A673 (cell line): ENCODE data around the gene RHOBTB3. TPM values are rescaled to one million over a fixed set of nuclear protein-coding genes. Genes with fewer than 3 reads are reported as not detected.
"Not testable (repeated sequence)": the region's sequence is repeated elsewhere in the genome, so short reads cannot be mapped to it uniquely, and the experiment has no call there.

Source experiments
- BruUV-seq: library from RNA; stranded (reverse); fragments of 400-500 nt; replicated peaks from 2 replicates; lab custom pipeline; 2021; lab: Mats Ljungman, UMichigan
- CTCF ChIA-PET: fragments of 300-600 bp; sonication (Branson Sonifier 250); formaldehyde crosslinking; loops from one replicate; lab custom pipeline; 2022; ENCODE audit warnings: antibody characterized with exemption; lab: Charles Lee
- POLR2A ChIA-PET: fragments of 300-600 bp; sonication (Branson Sonifier 250); formaldehyde crosslinking; loops from one replicate; lab custom pipeline; 2022; ENCODE audit warnings: antibody characterized with exemption; ENCODE audit not compliant: low non-redundant PET; lab: Charles Lee
- DNase-seq: peaks from one replicate; pipeline ENCODE4 v3.0.0-alpha.2; 2015; ENCODE audit warnings: low spot score
- H3K27ac ChIP-seq: fragments of 200-600 bp; sonication (generic); 2 replicates; pipeline ENCODE4 v1.5.1; 2016; ENCODE audit warnings: mixed run types, low read depth, mild to moderate bottlenecking, mixed read lengths, antibody characterized with exemption, low read length; ENCODE audit not compliant: poor library complexity, severe bottlenecking
- H3K27me3 ChIP-seq: fragments of 200-600 bp; sonication (generic); replicated peaks from 2 replicates; pipeline ENCODE4 v1.6.1; 2017; ENCODE audit warnings: mixed run types, low read depth, mild to moderate bottlenecking, mixed read lengths, antibody characterized with exemption, low read length; ENCODE audit not compliant: insufficient read depth, poor library complexity
- H3K36me3 ChIP-seq: fragments of 200-600 bp; sonication (generic); 2 replicates; pipeline ENCODE4 v1.6.1; 2016; ENCODE audit warnings: mixed run types, mild to moderate bottlenecking, mixed read lengths, antibody characterized with exemption, low read length; ENCODE audit not compliant: insufficient read depth, poor library complexity, severe bottlenecking
- H3K4me1 ChIP-seq: fragments of 200-600 bp; sonication (generic); 2 replicates; pipeline ENCODE4 v1.6.1; 2017; ENCODE audit warnings: mixed run types, mild to moderate bottlenecking, mixed read lengths, antibody characterized with exemption, low read length; ENCODE audit not compliant: insufficient read depth, poor library complexity, severe bottlenecking
- H3K4me3 ChIP-seq: fragments of 200-600 bp; sonication (generic); 2 replicates; pipeline ENCODE4 v1.5.1; 2016; ENCODE audit warnings: low read depth, mixed run types, mild to moderate bottlenecking, mixed read lengths, low read length; ENCODE audit not compliant: poor library complexity, severe bottlenecking
- H3K9me3 ChIP-seq: fragments of 200-600 bp; sonication (generic); 2 replicates; pipeline ENCODE4 v1.6.1; 2016; ENCODE audit warnings: mixed run types, low read depth, mild to moderate bottlenecking, mixed read lengths, antibody characterized with exemption, low read length; ENCODE audit not compliant: poor library complexity, severe bottlenecking
- CTCF ChIP-seq: fragments of 300-800, 200-600 bp; sonication (generic); conservative IDR thresholded peaks from 2 replicates; pipeline ENCODE4 v1.5.1; 2017; ENCODE audit warnings: low read depth, mild to moderate bottlenecking, antibody characterized with exemption, low read length, moderate library complexity, mixed read lengths
- EZH2 ChIP-seq: fragments of 200-600 bp; sonication (generic); IDR thresholded peaks from 2 replicates; pipeline ENCODE4 v1.6.1; 2017; ENCODE audit warnings: borderline replicate concordance, low read depth, mild to moderate bottlenecking, mixed read lengths, antibody characterized with exemption, low read length; ENCODE audit not compliant: poor library complexity, severe bottlenecking
- intact Hi-C: fragments of 100-400 bp; cut with micrococcal nuclease; formaldehyde crosslinking; loops from one replicate; pipeline ENCODE4 v1.10.0; 2022; ENCODE audit not compliant: unreplicated experiment
- total RNA-seq: library from RNA; stranded (reverse); gene quantifications from 2 replicates; pipeline ENCODE4 v1.2.3, GENCODE V29; 2021

Gene RHOBTB3
- total RNA-seq, 1 experiment from 2014 or later = 29.6 TPM

DNA sequence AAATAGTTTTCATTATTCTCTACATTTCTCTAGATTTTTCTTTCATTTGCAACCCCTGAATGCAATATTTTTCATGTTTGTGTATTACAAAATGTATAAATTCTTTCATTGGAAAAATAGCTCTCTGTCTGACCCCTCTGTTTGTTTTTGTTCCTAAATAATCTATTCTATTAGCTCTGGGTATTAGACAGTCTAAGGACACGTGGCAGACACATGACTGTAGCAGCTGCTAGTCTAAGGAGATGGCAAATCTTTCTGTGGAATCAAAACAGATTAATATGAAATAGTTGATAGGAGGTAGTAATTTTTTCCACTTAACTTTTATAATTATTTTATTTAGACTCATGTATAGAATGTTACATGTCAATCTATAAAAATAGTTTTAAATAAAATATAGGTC, 27.0 kb upstream of the RHOBTB3 start:
- Histone ChIP-seq H3K4me3 (no peak overlapping the region), H3K4me1 (no peaks in the 10 kb centered on the region), H3K27me3 (no peaks in the 10 kb centered on the region), H3K36me3 (no peaks in the 10 kb centered on the region), H3K27ac (no peak overlapping the region), H3K9me3 (no peaks in the 10 kb centered on the region)
- intact Hi-C loops = no loop called here
- TF ChIP-seq EZH2 (no peak), CTCF (no peak)
- POLR2A ChIA-PET = no interaction called here
- BruUV-seq = no TSS peak
- CTCF ChIA-PET = no interaction called here
- no peak for DNase-seq

DNA sequence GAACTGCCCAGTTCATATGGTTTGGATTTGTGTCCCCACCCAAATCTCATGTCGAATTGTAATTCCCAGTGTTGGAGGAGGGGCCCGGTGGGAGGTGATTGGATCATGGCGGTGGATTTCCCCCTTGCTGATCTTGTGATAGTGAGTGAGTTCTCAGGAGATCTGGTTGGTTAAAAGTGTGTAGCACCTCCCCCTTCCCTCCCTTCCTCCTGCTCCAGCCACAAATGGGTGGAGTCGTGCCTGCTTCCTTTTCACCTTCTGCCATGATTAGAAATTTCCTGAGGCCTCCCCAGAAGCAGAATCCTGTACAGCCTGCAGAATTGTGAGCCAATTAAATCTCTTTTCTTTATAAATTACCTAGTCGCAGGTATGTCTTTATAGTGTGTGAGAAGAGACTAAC, 24.9 kb upstream of the RHOBTB3 start:
- POLR2A ChIA-PET, BruUV-seq, H3K4me3 ChIP-seq, H3K9me3 ChIP-seq, intact Hi-C loops, CTCF ChIA-PET, DNase-seq, H3K36me3 ChIP-seq, H3K27me3 ChIP-seq, H3K4me1 ChIP-seq, H3K27ac ChIP-seq: not testable (repeated sequence)

- Histone ChIP-seq H3K9me3 (no peaks in the 10 kb centered on the region), H3K27me3 (no peaks in the 10 kb centered on the region), H3K4me3 (no peak overlapping the region), H3K4me1 (no peaks in the 10 kb centered on the region), H3K36me3 (no peaks in the 10 kb centered on the region), H3K27ac (no peak overlapping the region)
- DNase-seq = no peak
- no TSS peak for BruUV-seq
- intact Hi-C loops = no loop called here
- ChIA-PET POLR2A (no interaction called here), CTCF (no interaction called here)
- TF ChIP-seq CTCF (no peak), EZH2 (no peak)
These were observed 24.1 kb upstream of the RHOBTB3 start for GRCh38 chr5:95707055-95707454.

GRCh38 chr5:95707534-95708188, 23.5 kb upstream of the RHOBTB3 start:
- DNase-seq, H3K9me3 ChIP-seq, H3K27me3 ChIP-seq, H3K4me1 ChIP-seq, POLR2A ChIA-PET, H3K27ac ChIP-seq, H3K4me3 ChIP-seq, CTCF ChIA-PET, BruUV-seq, H3K36me3 ChIP-seq, intact Hi-C loops: not testable (repeated sequence)
